Activated CD4-positive, alpha-beta T cell treated with anti-CD3 and anti-CD28 coated beads, Interleukin-2, amount 50 U/mL, for 16 hours (primary cell): Measurements from ENCODE around the gene SMURF1.
"Not testable (repeated sequence)": the region's sequence is repeated elsewhere in the genome, so short reads cannot be mapped to it uniquely, and the experiment has no call there.

Source experiments
- DNase-seq: peaks from one replicate; pipeline ENCODE4 v3.0.0-alpha.2; 2020

The SMURF1 gene

DNA sequence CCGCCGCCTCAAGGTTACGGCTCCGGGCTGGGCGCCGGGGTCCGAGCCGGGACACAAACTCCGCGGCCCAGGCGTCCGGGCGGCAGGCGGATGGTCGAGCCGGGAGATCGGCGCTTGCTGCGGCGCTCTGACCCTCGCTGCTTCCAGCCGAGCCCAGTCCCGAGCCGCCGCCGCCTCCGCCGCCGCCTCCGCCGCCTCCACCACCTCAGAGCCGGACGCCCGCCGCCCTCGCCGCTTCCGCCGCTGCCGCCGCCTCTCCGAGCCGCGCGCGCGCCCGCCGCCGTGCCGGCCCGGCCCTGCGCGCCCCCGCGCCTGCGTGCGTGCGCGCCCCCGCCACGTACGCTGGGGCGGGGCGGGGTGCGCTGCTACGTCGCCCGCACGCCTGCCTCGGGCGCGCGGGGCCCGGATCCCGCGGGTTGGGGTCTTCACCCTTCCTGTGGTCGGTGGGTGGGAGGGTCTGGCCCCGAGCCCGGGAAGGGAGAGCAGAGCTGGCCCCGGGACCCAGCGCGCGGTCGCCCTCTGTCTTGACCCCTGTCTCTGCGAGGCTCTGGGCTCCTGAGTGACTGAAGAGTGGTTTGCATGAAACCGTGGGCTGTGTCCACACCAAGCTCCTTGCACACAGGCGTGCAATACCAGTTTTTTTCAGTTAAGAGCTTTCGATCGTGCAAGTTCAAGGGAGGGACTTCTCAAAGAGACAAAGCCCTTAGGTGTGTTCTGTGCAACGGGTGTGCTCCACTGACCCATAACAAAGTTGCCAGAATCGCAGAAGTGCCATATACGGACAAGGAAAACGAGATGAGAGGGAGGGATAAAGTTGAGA lies at the start of gene SMURF1:
Gene SMURF1 (minus strand): TSS at position 256 of the 820 bp plus-strand sequence. CDS start 328 bp downstream, outside the sequence.
- peak; percentile 67 for DNase-seq

DNA sequence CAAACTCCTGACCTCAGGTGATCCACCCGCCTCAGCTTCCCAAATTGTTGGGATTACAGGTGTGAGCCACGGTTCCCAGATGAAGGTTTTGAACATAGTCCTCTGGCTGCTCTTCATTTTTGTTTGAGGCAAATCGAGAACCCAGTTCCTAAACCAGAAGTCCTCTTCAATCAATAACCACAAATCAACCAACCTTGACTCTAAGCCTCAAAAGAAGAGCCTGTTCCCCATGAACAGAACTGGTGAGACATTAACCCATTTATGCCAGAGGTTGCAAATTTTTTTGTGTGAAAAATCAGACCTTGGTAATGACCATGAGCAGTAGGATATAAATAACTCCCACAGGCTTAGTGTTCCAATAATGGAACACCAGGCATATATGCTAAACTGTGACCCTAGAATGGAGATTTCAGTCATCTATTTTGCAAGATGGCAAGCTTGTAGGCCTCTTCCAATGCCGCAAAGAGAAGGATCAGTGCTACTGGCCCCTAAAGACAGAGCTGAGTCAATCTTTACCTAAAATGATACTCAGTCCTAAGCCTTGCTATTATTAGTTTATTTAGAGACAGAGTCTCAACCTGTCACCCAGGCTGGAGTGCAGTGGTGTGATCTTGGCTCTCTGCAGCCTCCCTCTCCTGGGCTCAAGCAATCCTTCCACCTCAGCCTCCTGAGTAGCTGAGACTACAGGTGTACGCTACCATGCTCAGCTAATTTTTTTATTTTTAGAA lies 48.1 kb upstream of the SMURF1 start:
- no peak for DNase-seq

DNA sequence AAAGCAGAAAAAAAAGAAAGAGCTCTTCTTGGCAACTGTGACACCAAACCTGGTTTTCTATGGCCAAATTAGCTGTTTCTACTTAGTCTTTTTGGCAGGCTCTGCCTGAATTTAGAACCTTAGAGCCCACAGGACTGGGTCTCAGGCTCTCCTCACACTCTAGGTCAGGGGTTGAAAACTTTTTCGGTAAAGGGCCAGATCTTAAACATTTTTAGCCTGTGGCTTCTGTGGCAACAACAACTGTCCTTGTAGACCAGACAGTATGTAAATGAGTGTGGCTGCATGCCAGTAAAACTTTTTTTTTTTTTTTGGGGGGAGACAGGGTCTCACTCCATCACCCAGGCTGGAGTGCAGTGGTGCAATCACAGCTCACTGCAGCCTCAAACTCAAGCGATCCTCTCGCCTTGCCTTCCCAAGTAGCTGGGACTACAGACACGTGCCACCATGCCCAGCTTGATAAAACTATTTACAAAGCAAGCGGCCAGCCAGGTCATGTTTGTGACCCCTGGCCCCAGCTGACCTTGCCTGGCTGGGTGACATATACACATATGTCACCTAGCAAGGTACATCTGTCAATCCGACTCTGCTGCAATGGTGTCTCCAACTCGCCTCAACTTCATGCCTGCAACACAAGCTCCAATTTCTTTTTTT lies 46.6 kb upstream of the SMURF1 start:
- DNase-seq, result no peak

DNA sequence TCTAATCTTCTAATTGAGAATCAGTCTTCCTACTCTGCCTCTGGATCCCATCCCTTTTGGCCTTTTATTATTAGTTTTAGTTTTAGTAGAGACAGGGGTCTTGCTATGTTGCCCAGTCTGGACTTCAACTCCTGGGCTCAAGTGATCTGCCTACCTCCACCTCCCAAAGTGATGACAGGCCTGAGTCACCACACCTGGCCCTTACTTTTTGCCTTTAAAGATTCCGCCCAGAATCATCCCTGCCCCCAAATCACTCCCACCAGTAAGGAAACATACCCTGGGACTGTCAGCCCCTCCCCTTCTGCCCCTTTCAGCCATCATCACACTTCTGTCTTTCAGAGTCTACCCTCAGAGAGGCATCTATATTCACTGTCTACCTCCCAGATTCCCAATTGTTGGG lies 45.3 kb upstream of the SMURF1 start:
- no peak for DNase-seq

DNA sequence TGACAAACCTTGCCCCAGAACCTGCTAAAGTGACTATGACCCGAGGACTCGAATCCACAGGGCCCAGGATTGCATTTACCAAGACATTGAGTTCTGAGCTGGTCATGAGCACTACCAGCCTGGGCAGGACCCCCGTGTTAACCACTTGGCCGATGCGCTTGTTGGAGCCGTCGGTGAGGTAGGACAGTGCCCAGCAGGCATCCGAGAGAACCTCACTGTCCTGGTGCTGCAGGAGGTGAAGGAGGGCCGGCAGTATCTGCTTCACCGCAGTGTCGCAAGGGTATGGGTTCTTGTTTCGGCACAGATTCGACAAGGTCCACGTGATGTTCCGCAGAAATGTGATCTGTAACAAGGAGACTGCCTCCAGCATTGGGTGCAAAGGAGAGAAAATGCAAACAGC lies 44.3 kb upstream of the SMURF1 start:
- no peak for DNase-seq

DNA sequence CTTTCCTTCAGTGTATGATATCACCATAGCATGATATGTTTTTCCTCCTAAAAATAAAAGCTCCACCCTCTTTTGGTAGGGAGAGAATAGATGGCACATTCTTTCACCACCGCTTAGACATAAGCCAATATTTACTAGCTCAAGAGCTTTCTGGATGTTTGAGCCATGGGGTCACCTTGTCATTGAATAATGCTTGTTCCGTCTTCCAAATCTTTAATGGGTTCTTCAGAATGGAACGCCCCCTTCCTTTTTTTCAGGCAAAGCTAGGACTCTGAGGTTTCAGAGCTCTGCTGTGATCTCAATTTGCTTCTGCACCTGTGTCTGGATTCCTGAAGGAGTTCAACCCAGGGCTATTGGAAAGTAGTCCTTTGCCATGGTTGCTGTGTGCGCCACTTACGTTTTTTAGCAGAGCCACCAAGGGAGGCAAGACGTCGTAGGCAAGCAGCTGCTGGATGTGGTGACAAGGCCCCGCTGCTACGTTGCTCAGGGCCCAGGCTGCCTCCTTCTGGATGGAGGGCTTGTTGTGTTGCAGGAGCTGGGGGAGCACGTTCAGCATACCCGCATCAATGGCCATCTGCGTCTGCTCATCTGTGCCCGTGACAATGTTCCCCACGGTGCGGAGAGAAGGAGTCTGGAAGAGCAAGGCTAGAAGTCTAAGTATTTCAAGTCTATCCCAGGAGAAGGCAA lies 40.8 kb upstream of the SMURF1 start:
- no peak for DNase-seq

DNA sequence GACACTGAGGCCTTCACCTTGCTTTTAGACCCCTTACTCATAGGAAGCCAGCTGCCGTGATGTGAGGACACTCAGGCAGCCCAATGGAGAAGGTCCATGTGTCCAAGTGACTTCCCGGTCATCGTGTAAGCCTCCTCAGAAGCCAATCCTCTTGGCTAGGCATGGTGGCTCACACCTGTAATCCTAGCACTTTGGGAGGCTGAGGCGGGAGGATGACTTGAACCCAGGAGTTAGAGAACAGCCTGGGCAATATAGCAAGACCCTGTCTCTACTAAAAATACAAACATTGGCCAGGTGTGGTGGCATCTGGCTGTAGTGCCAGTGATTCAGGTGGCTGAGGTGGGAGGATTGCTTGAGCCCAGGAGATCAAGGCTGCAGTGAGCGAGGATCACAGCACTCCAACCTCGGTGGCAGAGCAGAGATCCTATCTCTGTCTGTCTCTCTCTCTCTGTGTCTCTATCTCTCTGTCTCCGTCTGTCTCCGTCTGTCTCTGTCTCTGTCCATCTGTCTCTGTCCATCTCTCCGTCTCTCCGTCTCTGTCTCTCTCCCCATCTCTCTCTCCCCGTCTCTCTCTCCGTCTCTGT lies 36.3 kb upstream of the SMURF1 start:
- no peak for DNase-seq

DNA sequence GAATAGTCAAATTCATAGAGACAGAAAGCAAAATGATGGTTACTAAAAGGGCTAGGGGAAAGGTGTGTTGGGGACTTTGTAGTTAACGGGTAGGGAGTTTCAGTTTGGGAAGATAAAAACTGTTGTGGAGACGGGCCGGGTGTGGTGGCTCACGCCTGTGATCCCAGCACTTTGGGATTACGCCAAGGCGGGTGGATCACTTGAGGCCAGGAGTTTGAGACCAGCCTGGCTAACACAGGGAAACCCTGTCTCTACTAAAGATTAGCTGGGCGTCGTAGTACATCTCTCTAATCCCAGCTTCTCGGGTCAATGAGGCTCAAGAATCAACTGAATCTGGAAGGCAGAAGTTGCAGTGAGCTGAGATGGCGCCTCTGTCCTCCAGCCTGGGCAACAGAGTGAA lies 33.3 kb upstream of the SMURF1 start:
- no peak for DNase-seq

DNA sequence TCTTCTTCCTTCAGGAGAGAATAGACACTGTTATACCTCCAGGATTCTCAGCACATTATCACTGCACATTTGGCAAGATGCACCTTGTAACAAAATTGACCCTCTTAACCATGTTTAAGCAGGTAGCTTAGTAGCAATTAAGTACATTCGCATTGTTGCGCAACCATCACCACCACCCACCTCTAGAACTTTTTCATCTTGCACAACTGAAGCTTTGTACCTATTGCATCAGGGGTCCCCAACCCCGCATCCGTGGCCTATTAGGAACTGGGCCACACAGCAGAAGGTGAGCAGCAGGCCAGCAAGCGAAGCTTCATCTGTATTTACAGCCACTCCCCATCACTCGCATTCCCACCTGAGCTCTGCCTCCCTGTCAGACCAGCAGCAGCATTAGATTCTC lies 29.9 kb upstream of the SMURF1 start:
- DNase-seq, result no peak

DNA sequence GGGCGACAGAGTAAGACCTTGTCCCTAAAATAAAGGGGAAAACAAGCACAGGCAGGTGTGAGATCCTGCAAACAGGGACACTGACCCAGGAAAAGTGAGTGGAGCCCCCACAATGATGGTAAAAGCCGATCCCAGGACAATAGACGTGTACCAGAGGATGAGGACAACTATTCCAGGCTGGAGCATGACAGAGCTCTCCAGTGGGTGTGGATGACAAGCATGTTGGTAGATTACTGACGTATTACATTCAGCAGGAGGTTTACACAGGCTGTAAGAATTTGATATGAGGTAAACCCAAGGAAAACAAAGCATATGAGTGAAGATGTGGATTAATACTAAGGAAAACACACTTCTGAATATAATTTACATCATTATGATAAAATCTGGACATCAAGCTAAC lies 27.8 kb upstream of the SMURF1 start:
- DNase-seq, result no peak

DNA sequence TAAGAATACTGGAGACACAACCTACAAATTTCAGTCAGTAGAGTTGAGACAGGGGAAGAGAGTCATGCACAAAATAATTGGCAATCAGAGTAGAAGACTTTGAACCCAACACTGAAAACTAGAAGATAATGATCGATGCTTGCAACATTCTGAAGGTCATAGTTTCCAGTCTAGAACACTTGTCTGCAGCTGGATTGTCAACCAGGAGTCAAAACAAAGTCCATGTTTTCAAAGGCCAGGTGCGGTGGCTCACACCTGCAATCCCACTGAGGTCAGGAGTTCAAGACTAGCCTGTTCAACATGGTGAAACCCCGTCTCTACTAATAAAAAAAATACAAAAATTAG lies 26.8 kb upstream of the SMURF1 start:
- DNase-seq, result no peak

DNA sequence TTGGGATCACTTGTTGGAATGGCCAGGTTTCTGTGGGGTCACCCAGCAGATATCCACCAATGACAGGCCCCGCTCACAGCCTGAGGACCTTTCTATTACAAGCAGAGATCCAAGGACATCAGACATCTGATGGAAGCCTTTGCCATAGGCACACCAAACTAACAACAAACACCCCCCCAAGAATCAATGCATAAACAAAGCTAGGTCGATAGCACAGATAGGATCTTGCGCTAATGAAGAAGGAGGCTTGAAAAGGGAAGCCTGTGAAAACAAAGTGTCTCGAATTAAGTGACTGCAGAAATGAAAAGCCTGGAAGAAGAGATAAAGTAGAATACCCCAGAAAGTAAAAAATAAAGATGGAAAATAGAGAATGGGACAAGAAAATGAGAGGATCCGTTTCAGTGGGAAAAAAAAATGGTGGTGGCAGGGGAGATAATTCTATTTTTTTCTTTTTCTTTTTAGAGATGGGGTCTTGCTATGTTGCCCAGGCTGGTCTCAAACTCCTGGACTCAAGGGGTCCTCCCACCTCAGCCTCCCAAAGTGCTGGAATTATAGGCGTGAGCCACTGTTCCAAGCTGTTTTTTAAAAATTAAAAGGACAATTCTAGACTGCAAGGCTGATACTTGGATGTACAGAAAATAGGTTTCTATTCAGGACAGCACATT lies 26.3 kb upstream of the SMURF1 start:
- DNase-seq, result no peak

DNA sequence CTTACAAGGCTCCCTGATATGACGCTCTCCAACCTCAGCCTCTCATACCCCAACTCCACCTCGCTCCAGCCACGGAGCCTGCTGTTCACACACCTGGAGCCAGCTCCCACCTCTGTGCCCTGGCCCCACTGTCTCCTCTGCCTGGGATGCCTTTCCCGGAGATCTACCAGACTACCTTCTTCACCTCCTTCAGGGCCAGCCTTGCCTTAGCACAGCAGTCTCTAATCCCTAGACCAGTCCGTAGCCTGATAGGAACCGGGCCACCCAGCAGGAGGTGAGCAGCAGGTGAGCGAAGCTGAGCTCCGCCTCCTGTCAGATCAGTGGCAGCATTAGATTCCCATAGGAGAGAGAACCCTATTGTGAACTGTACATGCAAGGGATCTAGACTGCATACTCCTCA lies 23.2 kb upstream of the SMURF1 start:
- no peak for DNase-seq

DNA sequence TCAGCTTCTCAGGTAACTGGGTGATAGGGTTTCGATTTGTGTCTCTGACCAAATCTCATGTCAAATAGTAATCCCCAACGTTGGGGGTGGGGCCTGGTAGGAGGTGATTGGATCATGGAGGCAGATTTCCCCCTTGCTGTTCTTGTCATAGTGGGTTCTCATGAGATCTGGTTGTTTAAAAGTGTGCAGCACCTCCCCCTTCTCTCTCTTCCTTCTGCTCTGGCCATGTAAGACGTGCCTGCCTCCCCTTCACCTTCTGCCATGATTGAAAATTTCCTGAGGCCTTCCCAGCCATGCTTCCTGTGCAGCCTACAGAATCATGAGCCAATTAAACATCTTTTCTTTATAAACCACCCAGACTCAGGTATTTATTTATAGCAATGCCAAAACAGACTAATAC lies 21.9 kb upstream of the SMURF1 start:
- no peak for DNase-seq

DNA sequence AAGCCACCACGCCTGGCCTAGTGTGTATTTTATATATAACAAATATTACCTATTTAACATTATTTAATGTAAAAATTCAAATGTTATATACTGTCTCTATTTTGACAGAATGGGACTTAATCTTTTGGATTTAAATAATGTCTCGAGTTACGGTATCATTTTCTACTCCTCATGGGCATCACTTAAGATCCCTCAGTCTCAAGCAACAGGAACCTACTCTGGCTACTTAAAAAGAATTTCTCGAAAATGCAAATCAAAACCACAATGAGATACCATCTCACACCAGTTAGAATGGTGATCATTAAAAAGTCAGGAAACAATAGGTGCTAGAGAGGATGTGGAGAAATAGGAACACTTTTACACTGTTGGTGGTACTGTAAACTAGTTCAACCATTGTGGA lies 19.8 kb upstream of the SMURF1 start:
- not testable (repeated sequence) for DNase-seq

DNA sequence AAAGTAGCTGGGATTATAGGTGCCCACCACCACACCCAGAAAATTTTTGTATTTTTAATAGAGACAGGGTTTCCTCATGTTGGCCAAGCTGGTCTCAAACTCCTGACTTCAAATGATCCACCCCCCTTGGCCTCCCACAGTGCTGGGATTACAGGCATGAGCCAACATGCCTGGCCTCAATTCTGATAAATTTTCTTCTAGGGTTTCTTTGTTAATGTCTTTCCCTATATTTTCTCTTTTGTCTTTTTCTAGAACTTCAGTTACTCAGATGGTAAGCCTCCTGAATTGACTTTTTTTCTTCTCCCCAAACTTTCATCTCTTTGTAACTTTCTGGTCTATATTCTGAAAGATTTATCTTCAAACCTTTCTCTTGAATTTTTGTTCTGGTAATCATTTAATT lies 12.7 kb upstream of the SMURF1 start:
- no peak for DNase-seq

DNA sequence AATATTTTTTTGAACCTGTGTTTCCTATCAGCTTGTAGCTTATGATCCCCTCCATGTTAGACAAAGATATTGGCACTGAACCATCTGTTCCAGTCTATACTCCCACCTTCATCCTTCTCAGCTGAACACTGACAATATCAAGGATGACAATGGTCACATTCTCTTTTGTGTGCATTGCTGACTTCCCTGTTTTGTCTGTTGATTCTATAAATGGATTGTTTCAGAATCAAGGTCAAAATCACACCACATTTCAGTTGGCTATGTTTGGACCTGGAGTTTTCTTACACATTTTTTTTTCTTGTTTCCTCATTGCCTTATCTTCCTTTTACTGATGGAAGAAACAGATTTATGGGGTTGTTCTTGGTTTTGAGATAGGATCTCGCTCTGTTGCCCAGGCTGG lies 11.3 kb upstream of the SMURF1 start:
- no peak for DNase-seq

DNA sequence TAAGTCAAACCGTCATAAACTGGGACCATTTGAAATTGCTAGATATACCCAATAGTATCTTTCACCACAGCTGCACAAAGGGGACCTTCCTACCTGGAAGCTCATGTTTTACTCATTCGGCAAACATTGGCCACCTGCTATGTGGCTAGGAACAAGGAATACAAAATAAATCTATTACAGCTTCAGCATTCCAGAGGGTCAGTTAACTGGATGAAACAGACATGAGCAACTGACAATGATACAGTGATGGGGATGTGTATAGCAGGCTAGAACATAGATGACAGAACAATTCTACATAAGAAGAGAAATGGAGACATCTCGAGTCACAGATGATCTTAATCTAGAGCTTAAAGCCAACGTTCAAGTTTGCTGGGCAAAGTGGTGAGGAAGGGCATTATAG lies 3.1 kb upstream of the SMURF1 start:
- no peak for DNase-seq

DNA sequence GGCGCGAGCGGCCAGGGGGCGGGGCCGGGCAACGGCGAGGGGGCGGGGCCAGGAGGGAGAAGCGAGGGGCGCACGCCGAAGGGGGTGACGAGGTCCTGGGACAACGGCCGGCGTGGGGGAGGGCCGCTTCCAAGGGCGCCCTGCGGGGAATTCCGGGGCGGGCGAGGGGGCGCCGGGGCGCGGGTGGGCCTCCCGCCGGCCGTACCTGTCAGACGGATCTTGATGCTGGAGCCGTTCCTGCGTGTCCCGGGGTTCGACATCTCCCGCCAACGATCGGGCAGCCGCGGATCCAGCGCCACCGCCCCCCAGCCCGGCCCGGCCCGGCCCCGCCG lies 421 bp downstream of the SMURF1 start:
- DNase-seq, result no peak

DNA sequence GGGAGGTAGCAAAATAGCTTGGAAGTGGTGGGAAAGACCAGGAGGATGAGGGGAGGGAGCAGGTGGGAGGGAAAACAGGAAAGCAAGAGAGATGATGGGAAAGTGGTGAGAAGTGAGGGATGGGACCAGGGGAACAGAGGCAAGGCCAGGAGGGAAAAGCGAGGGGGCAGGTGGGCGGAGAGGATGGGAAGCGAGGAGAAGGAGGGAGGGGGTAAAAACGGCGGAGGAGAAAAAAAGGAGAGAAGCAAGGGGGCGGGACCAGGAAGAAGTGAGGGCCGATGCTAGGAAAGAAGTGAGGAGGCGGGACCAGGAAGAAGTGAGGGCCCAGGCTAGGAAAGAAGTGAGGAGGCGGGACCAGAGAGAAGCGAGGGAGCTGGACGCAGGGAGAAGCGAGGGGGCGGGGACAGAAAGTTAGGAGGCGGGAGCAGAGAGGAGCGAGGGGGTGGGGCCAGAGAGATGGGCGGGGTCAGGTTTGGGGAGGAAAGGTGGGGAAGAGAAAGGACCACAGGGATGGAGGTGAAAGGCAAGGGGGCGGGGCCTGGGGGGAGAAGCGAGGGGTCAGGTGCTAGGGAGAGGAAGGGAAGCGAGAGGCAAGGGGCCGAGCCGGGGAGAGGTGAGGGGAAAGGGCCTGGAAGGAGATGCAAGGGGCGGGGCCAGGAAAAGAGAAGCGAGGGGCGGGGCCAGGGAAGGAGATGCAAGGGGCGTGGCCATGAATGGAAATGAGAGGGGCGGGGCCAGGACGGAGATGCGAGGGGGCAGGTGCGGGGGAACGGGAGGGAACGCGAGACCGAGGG lies 984 bp downstream of the SMURF1 start:
- peak; percentile 91 for DNase-seq

DNA sequence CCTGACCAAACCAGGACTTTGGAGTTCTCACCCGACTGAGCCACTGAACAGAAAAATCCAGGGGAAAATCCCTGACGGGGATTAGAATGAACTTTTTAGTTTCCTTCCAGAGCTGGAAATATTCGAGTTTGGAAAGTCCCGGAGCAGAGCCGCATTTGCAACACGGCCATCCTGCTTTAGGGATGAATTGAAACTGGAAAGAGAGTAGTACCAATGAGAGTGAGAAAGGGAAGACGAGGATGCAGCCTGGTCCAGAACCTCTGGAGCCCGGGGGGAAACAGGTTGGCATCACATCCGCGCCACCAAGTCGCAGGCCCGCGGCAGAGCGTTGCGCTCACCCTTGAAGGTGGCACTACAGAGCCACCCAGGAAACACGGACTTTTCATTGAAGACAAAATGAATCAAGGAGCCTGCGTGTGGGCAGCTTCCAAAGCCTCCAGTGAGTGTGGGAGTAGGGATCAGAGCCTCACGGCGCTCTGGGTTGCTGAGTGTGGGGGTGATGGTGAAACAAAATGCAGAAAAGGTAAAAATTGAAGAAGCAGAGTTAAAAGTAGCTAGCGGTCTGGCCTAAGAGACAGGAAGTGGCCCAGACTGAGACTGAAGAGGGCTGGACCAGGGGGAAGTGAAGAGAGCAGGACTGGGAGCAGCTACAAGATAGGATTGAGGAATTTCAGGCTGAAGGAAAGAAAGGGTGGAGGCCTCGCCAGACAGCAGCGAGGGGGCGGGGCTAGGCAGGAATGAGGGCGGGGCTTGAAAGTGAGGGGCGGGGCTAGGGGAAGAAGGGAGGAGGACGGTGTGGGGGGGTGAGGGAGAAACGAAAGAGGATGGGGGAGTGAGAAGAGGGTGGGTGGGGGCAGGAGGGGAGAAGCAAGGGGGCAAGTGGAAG lies 1.8 kb downstream of the SMURF1 start:
- DNase-seq, result peak; percentile 67
